ENCODE results near the gene DIDO1.

DIDO1 gene

GRCh38 chr20:62937268-62938104, 11.2 kb upstream of the DIDO1 start:
- TF ChIP-seq TAF1 (IDR thresholded peaks at IDR 0.05; ENCODE audit: low read depth) = peak; percentile 96
- TF ChIP-seq YY1 (IDR thresholded peaks at IDR 0.05; ENCODE audit: low read depth) = peak; percentile 96
- TF ChIP-seq ZBTB7A (IDR thresholded peaks at IDR 0.05; ENCODE audit: low read depth) = peak; percentile 66; the same call in 1 of the 2 replicates
- TF ChIP-seq NFIC (IDR thresholded peaks at IDR 0.05) = peak; percentile 27; the same call in 1 of the 2 replicates
- TF ChIP-seq, protein P1, sequence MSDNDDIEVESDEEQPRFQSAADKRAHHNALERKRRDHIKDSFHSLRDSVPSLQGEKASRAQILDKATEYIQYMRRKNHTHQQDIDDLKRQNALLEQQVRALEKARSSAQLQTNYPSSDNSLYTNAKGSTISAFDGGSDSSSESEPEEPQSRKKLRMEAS (IDR thresholded peaks at IDR 0.05) = peak; percentile 97
- TF ChIP-seq CREB1 (IDR thresholded peaks at IDR 0.05; ENCODE audit: low read depth) = no peak
- TF ChIP-seq EGR1 (IDR thresholded peaks at IDR 0.05) = peak; percentile 92
- TF ChIP-seq, protein P2, sequence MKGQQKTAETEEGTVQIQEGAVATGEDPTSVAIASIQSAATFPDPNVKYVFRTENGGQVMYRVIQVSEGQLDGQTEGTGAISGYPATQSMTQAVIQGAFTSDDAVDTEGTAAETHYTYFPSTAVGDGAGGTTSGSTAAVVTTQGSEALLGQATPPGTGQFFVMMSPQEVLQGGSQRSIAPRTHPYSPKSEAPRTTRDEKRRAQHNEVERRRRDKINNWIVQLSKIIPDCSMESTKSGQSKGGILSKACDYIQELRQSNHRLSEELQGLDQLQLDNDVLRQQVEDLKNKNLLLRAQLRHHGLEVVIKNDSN (IDR thresholded peaks at IDR 0.05) = peak; percentile 24; the same call in 1 of the 2 replicates
- TF ChIP-seq TEAD4 (IDR thresholded peaks at IDR 0.05) = 0 out of 2 replicates have a peak, but pooled peaks have one; percentile 9
- TF ChIP-seq TCF12 (IDR thresholded peaks at IDR 0.05; ENCODE audit: low read depth) = peak; percentile 62; the same call in 1 of the 2 replicates
- TF ChIP-seq EP300 (IDR thresholded peaks at IDR 0.05; ENCODE audit: borderline replicate concordance) = no peak; the same call in 1 of the 2 replicates

- TF ChIP-seq RAD21 (IDR thresholded peaks at IDR 0.05; ENCODE audit: low read depth) = no peak
Measured at GRCh38 chr20:62935968-62936585, 9.8 kb upstream of the DIDO1 start.

- TF ChIP-seq CREB1 (IDR thresholded peaks at IDR 0.05; ENCODE audit: low read depth) (no peak), TAF1 (IDR thresholded peaks at IDR 0.05; ENCODE audit: low read depth) (no peak), YY1 (IDR thresholded peaks at IDR 0.05; ENCODE audit: low read depth) (no peak), FOXM1 (IDR thresholded peaks at IDR 0.05; ENCODE audit: borderline replicate concordance, low read depth) (no peak), EGR1 (IDR thresholded peaks at IDR 0.05) (no peak), NFIC (IDR thresholded peaks at IDR 0.05) (no peak), EP300 (IDR thresholded peaks at IDR 0.05; ENCODE audit: borderline replicate concordance) (no peak), CEBPB (IDR thresholded peaks at IDR 0.05) (no peak), TEAD4 (IDR thresholded peaks at IDR 0.05) (no peak), RAD21 (IDR thresholded peaks at IDR 0.05; ENCODE audit: low read depth) (no peak), TCF12 (IDR thresholded peaks at IDR 0.05; ENCODE audit: low read depth) (no peak)
- TF ChIP-seq, protein P1 (IDR thresholded peaks at IDR 0.05) = no peak
- TF ChIP-seq, protein P3, sequence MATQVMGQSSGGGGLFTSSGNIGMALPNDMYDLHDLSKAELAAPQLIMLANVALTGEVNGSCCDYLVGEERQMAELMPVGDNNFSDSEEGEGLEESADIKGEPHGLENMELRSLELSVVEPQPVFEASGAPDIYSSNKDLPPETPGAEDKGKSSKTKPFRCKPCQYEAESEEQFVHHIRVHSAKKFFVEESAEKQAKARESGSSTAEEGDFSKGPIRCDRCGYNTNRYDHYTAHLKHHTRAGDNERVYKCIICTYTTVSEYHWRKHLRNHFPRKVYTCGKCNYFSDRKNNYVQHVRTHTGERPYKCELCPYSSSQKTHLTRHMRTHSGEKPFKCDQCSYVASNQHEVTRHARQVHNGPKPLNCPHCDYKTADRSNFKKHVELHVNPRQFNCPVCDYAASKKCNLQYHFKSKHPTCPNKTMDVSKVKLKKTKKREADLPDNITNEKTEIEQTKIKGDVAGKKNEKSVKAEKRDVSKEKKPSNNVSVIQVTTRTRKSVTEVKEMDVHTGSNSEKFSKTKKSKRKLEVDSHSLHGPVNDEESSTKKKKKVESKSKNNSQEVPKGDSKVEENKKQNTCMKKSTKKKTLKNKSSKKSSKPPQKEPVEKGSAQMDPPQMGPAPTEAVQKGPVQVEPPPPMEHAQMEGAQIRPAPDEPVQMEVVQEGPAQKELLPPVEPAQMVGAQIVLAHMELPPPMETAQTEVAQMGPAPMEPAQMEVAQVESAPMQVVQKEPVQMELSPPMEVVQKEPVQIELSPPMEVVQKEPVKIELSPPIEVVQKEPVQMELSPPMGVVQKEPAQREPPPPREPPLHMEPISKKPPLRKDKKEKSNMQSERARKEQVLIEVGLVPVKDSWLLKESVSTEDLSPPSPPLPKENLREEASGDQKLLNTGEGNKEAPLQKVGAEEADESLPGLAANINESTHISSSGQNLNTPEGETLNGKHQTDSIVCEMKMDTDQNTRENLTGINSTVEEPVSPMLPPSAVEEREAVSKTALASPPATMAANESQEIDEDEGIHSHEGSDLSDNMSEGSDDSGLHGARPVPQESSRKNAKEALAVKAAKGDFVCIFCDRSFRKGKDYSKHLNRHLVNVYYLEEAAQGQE (IDR thresholded peaks at IDR 0.05; ENCODE audit: low read depth) = no peak
Measured at GRCh38 chr20:62935204-62935967, 9.1 kb upstream of the DIDO1 start.

DNA sequence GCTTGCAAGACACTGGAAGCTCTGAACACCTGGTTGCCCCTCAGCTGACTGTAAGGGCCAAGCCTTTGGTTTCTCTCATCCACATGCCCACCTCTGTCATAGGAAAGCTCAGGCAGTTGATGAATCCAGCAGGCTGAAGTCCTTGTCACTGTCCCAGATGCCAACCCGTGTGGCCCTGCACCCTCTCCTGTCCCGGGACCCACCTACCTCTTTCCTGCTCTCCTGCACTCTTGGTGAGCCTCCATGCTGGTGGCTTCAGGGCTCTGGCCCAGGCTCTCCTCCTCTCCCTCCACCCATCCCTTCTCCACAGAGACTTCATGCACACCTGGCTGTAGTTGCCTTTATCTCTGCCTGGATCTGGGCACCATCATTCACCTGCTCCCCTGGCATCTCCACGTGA, 7.7 kb upstream of the DIDO1 start:
- TF ChIP-seq RAD21 (IDR thresholded peaks at IDR 0.05; ENCODE audit: low read depth) (no peak), TEAD4 (IDR thresholded peaks at IDR 0.05) (no peak), EGR1 (IDR thresholded peaks at IDR 0.05) (no peak), FOXM1 (IDR thresholded peaks at IDR 0.05; ENCODE audit: borderline replicate concordance, low read depth) (no peak), EP300 (IDR thresholded peaks at IDR 0.05; ENCODE audit: borderline replicate concordance) (no peak), TAF1 (IDR thresholded peaks at IDR 0.05; ENCODE audit: low read depth) (no peak), NFIC (IDR thresholded peaks at IDR 0.05) (no peak)
- TF ChIP-seq, protein P3 (IDR thresholded peaks at IDR 0.05; ENCODE audit: low read depth) = no peak

- TF ChIP-seq TCF12 (IDR thresholded peaks at IDR 0.05; ENCODE audit: low read depth) = no peak
- TF ChIP-seq TAF1 (IDR thresholded peaks at IDR 0.05; ENCODE audit: low read depth) = no peak
- TF ChIP-seq CEBPB (IDR thresholded peaks at IDR 0.05) = no peak
- TF ChIP-seq, protein P3 (IDR thresholded peaks at IDR 0.05; ENCODE audit: low read depth) = no peak
- no peak for TF ChIP-seq CREB1 (IDR thresholded peaks at IDR 0.05; ENCODE audit: low read depth)
- TF ChIP-seq NFIC (IDR thresholded peaks at IDR 0.05) = no peak
- TF ChIP-seq, protein P1 (IDR thresholded peaks at IDR 0.05) = no peak
- TF ChIP-seq, protein P2 (IDR thresholded peaks at IDR 0.05) = no peak
- no peak for TF ChIP-seq YY1 (IDR thresholded peaks at IDR 0.05; ENCODE audit: low read depth)
- no peak for TF ChIP-seq TEAD4 (IDR thresholded peaks at IDR 0.05)
- no peak for TF ChIP-seq FOXM1 (IDR thresholded peaks at IDR 0.05; ENCODE audit: borderline replicate concordance, low read depth)
- TF ChIP-seq RAD21 (IDR thresholded peaks at IDR 0.05; ENCODE audit: low read depth) = no peak
- TF ChIP-seq EGR1 (IDR thresholded peaks at IDR 0.05) = no peak
- TF ChIP-seq EP300 (IDR thresholded peaks at IDR 0.05; ENCODE audit: borderline replicate concordance) = no peak
- TF ChIP-seq ZBTB7A (IDR thresholded peaks at IDR 0.05; ENCODE audit: low read depth) = no peak
Measured at GRCh38 chr20:62931464-62931863, 5.2 kb upstream of the DIDO1 start.

Measured in Ishikawa (cell line).